GM12875 (cell line): ENCODE results near the gene FAM222A.

Experiments used
- H3K4me3 ChIP-seq: one replicate; pipeline ENCODE4 v1.5.1; 2011; ENCODE audit warnings: low read depth, low read length, control low read depth
- CTCF ChIP-seq: IDR thresholded peaks from 2 replicates; pipeline ENCODE4 v1.5.1; 2011; ENCODE audit warnings: low read depth, mild to moderate bottlenecking, control low read depth, inconsistent platforms, low read length, moderate library complexity, borderline replicate concordance; ENCODE audit not compliant: insufficient read depth

Gene FAM222A

GRCh38 chr12:109783135-109783964 lies 69.7 kb downstream of the FAM222A start:
- no peak overlapping the region for H3K4me3 ChIP-seq
- no peak for TF ChIP-seq CTCF

- TF ChIP-seq CTCF, result no peak
- H3K4me3 ChIP-seq, result no peak overlapping the region
These were observed 70.3 kb downstream of the FAM222A start for GRCh38 chr12:109783965-109784244.

- H3K4me3 ChIP-seq, result no peak overlapping the region
- no peak for TF ChIP-seq CTCF
These were observed 72.2 kb downstream of the FAM222A start for GRCh38 chr12:109785854-109786253.

- TF ChIP-seq CTCF, result no peak
- H3K4me3 ChIP-seq, result no peak overlapping the region
These were observed 73.2 kb downstream of the FAM222A start for GRCh38 chr12:109786799-109787198.

GRCh38 chr12:109789526-109790048 lies 76.0 kb downstream of the FAM222A start:
- no peak overlapping the region for H3K4me3 ChIP-seq
- TF ChIP-seq CTCF, result no peak

GRCh38 chr12:109792992-109793391 lies 79.4 kb downstream of the FAM222A start:
- no peak for TF ChIP-seq CTCF
- H3K4me3 ChIP-seq, result no peak overlapping the region

- no peak for TF ChIP-seq CTCF
- H3K4me3 ChIP-seq, result no peak overlapping the region
These were observed 79.8 kb downstream of the FAM222A start for GRCh38 chr12:109793411-109793810.
